NCI-H69 (cell line): ENCODE results near the gene TRIP12.
A peak's percentile ranks its signal among the peaks of the same experiment; 100 is the strongest.
"Not testable (repeated sequence)": the region's sequence is repeated elsewhere in the genome, so short reads cannot be mapped to it uniquely, and the experiment has no call there.

Experiments used
- DNase-seq: peaks from one replicate; lab custom pipeline; 2025; lab: John Stamatoyannopoulos, UW

Gene TRIP12

GRCh38 chr2:229920011-229920641 lies 1.7 kb downstream of the TRIP12 start:
- no peak for DNase-seq

- DNase-seq: no peak
Observed at GRCh38 chr2:229917793-229918192, 4.0 kb downstream of the TRIP12 start.

GRCh38 chr2:229914171-229914570 lies 7.6 kb downstream of the TRIP12 start:
- no peak for DNase-seq

GRCh38 chr2:229910832-229911412 lies 10.9 kb downstream of the TRIP12 start:
- peak; percentile 50 for DNase-seq

- DNase-seq: no peak
Observed at GRCh38 chr2:229910147-229910831, 11.5 kb downstream of the TRIP12 start.

GRCh38 chr2:229909090-229909489 lies 12.7 kb downstream of the TRIP12 start:
- no peak for DNase-seq

GRCh38 chr2:229905601-229906000 lies 16.2 kb downstream of the TRIP12 start:
- no peak for DNase-seq

GRCh38 chr2:229903037-229903436 lies 18.8 kb downstream of the TRIP12 start:
- no peak for DNase-seq

GRCh38 chr2:229901819-229902218 lies 20.0 kb downstream of the TRIP12 start:
- peak; percentile 4 for DNase-seq

- DNase-seq: not testable (repeated sequence)
Observed at GRCh38 chr2:229900514-229900913, 21.3 kb downstream of the TRIP12 start.

GRCh38 chr2:229900012-229900411 lies 21.8 kb downstream of the TRIP12 start:
- no peak for DNase-seq

- no peak for DNase-seq
Observed at GRCh38 chr2:229899604-229900003, 22.2 kb downstream of the TRIP12 start.

- no peak for DNase-seq
Observed at GRCh38 chr2:229896857-229897256, 25.0 kb downstream of the TRIP12 start.

- DNase-seq: no peak
Observed at GRCh38 chr2:229889023-229889422, 32.8 kb downstream of the TRIP12 start.

- DNase-seq: no peak
Observed at GRCh38 chr2:229888031-229888430, 33.8 kb downstream of the TRIP12 start.

GRCh38 chr2:229887441-229887840 lies 34.4 kb downstream of the TRIP12 start:
- DNase-seq: no peak

GRCh38 chr2:229884775-229885699 lies 36.8 kb downstream of the TRIP12 start:
- no peak for DNase-seq

- no peak for DNase-seq
Observed at GRCh38 chr2:229882583-229882982, 39.2 kb downstream of the TRIP12 start.

GRCh38 chr2:229880892-229881586 lies 40.8 kb downstream of the TRIP12 start:
- DNase-seq: no peak

- no peak for DNase-seq
Observed at GRCh38 chr2:229879191-229879950, 42.4 kb downstream of the TRIP12 start.

GRCh38 chr2:229875549-229875948 lies 46.3 kb downstream of the TRIP12 start:
- DNase-seq: no peak
